ENCODE data around the gene C1QB. TPM values are rescaled to one million over a fixed set of nuclear protein-coding genes. Genes with fewer than 3 reads are reported as not detected.

The C1QB gene
- total RNA-seq, 1 experiment from 2014 or later: not detected

- Histone ChIP-seq H3K79me2 (ENCODE audit: low read depth) (no peaks in the 10 kb centered on the region), H3K9me3 (ENCODE audit: insufficient read depth, low read depth) (no peaks in the 10 kb centered on the region), H3K27me3 (ENCODE audit: insufficient read depth, low read depth) (no peaks in the 10 kb centered on the region), H3K36me3 (ENCODE audit: low read depth) (no peaks in the 10 kb centered on the region), H3K4me1 (replicated peaks; ENCODE audit: insufficient read depth) (no peaks in the 10 kb centered on the region), H2AFZ (no peak overlapping the region), H4K20me1 (ENCODE audit: insufficient read depth) (no peaks in the 10 kb centered on the region), H3K27ac (no peak overlapping the region), H3K4me2 (no peak overlapping the region), H3K4me3 (no peak overlapping the region), H3F3A (ENCODE audit: insufficient read depth, low read depth) (no peaks in the 10 kb centered on the region), H3K9me2 (ENCODE audit: insufficient read depth) (no peaks in the 10 kb centered on the region)
- ChIA-PET CTCF (no interaction called here), POLR2A (ENCODE audit: unreplicated experiment) (no interaction called here)
- DNase-seq: no peak
- TF ChIP-seq EZH2 (IDR thresholded peaks at IDR 0.05; ENCODE audit: low read depth) (no peak), CTCF (conservative IDR thresholded peaks at IDR 0.05) (no peak)
- intact Hi-C loops (cut with micrococcal nuclease; ENCODE audit: unreplicated experiment): no loop called here
- BruUV-seq (replicated peaks): no TSS peak
Measured at GRCh38 chr1:22697980-22698379, 44.9 kb downstream of the C1QB start.

GRCh38 chr1:22699681-22700520 is 46.9 kb downstream of the C1QB start:
- POLR2A ChIA-PET (ENCODE audit: unreplicated experiment): no interaction called here
- intact Hi-C loops (cut with micrococcal nuclease; ENCODE audit: unreplicated experiment): loop anchor here (1.0 kb wide), 1 partner anchor 35 kb away; no protein-coding TSS in a partner anchor

More at GRCh38 chr1:22699681-22700520, 46.9 kb downstream of the C1QB start:
- H3K9me2 ChIP-seq (ENCODE audit: insufficient read depth): no peaks in the 10 kb centered on the region
- no peak overlapping the region for H2AFZ ChIP-seq
- H4K20me1 ChIP-seq (ENCODE audit: insufficient read depth): no peaks in the 10 kb centered on the region
- no peak for DNase-seq
- H3K27ac ChIP-seq: no peak overlapping the region
- CTCF ChIA-PET: no interaction called here
- H3K9me3 ChIP-seq (ENCODE audit: insufficient read depth, low read depth): no peaks in the 10 kb centered on the region
- H3F3A ChIP-seq (ENCODE audit: insufficient read depth, low read depth): no peaks in the 10 kb centered on the region
- H3K4me1 ChIP-seq (replicated peaks; ENCODE audit: insufficient read depth): no peaks in the 10 kb centered on the region
- no TSS peak for BruUV-seq (replicated peaks)
- H3K27me3 ChIP-seq (ENCODE audit: insufficient read depth, low read depth): no peaks in the 10 kb centered on the region
- H3K79me2 ChIP-seq (ENCODE audit: low read depth): no peaks in the 10 kb centered on the region
- TF ChIP-seq CTCF (conservative IDR thresholded peaks at IDR 0.05): no peak
- no peak for TF ChIP-seq EZH2 (IDR thresholded peaks at IDR 0.05; ENCODE audit: low read depth)
- H3K4me2 ChIP-seq: no peak overlapping the region
- no peaks in the 10 kb centered on the region for H3K36me3 ChIP-seq (ENCODE audit: low read depth)
- no peak overlapping the region for H3K4me3 ChIP-seq
